Brain microvascular endothelial cell (primary cell): ENCODE data around the gene C9orf50.

Experiments used
- DNase-seq: peaks from one replicate; pipeline ENCODE4 v3.0.0-alpha.2; 2020
- H3K27ac ChIP-seq: fragments of 250-450 bp; sonication (Bioruptor Pico); 2 replicates; pipeline ENCODE4 v1.5.1; 2020; ENCODE audit warnings: mild to moderate bottlenecking, moderate library complexity
- H3K27me3 ChIP-seq: fragments of 250-450 bp; sonication (Bioruptor Pico); replicated peaks from 2 replicates; pipeline ENCODE4 v1.5.1; 2020; ENCODE audit warnings: mild to moderate bottlenecking
- H3K36me3 ChIP-seq: fragments of 250-450 bp; sonication (Bioruptor Pico); replicated peaks from 2 replicates; pipeline ENCODE4 v1.5.1; 2020; ENCODE audit warnings: mild to moderate bottlenecking
- H3K4me3 ChIP-seq: 2 replicates; pipeline ENCODE4 v1.5.1; 2011; ENCODE audit warnings: low read depth, mild to moderate bottlenecking, control low read depth, low read length, moderate library complexity
- CTCF ChIP-seq: IDR thresholded peaks from 2 replicates; pipeline ENCODE4 v1.5.1; 2011; ENCODE audit warnings: low read depth, mild to moderate bottlenecking, moderate library complexity, low read length, control low read depth, inconsistent platforms; ENCODE audit errors: missing control alignments
- in situ Hi-C: cut with HindIII; loops from 2 replicates; pipeline ENCODE4 v1.10.0; 2017; ENCODE audit warnings: low sequenced_read_pairs, low pct_ligation_motif_present

Gene C9orf50

GRCh38 chr9:129567842-129568559 lies 52.9 kb downstream of the C9orf50 start:
- Histone ChIP-seq H3K27ac (peak overlapping the region; percentile 51), H3K4me3 (peak overlapping the region; percentile 46), H3K36me3 (no peaks in the 10 kb centered on the region), H3K27me3 (no peaks in the 10 kb centered on the region)
- peak; percentile 14 for TF ChIP-seq CTCF
- in situ Hi-C loops, result no loop called here
- no peak for DNase-seq

GRCh38 chr9:129567329-129567728 lies 53.6 kb downstream of the C9orf50 start:
- H3K27ac ChIP-seq, result no peak overlapping the region
- in situ Hi-C loops, result no loop called here
- no peak for TF ChIP-seq CTCF

GRCh38 chr9:129566563-129567266 lies 54.2 kb downstream of the C9orf50 start:
- DNase-seq, result no peak
- TF ChIP-seq CTCF, result no peak
- H3K4me3 ChIP-seq, result no peak overlapping the region
- in situ Hi-C loops, result no loop called here
- no peaks in the 10 kb centered on the region for H3K36me3 ChIP-seq
- no peaks in the 10 kb centered on the region for H3K27me3 ChIP-seq
- H3K27ac ChIP-seq, result no peak overlapping the region

More at GRCh38 chr9:129567329-129567728, 53.6 kb downstream of the C9orf50 start:
- Histone ChIP-seq H3K4me3 (no peak overlapping the region), H3K27me3 (no peaks in the 10 kb centered on the region), H3K36me3 (no peaks in the 10 kb centered on the region)
- DNase-seq, result no peak

GRCh38 chr9:129562917-129563316 lies 58.0 kb downstream of the C9orf50 start:
- Histone ChIP-seq H3K36me3 (no peaks in the 10 kb centered on the region), H3K27me3 (no peaks in the 10 kb centered on the region), H3K27ac (no peak overlapping the region), H3K4me3 (no peak overlapping the region)
- DNase-seq, result no peak
- no peak for TF ChIP-seq CTCF
- in situ Hi-C loops, result no loop called here

- DNase-seq, result no peak
- in situ Hi-C loops, result no loop called here
- H3K4me3 ChIP-seq, result no peak overlapping the region
- no peaks in the 10 kb centered on the region for H3K36me3 ChIP-seq
- H3K27ac ChIP-seq, result no peak overlapping the region
- H3K27me3 ChIP-seq, result no peaks in the 10 kb centered on the region
- TF ChIP-seq CTCF, result no peak
Observed at GRCh38 chr9:129562514-129562913, 58.4 kb downstream of the C9orf50 start.
